Measurements from ENCODE around the gene CS.

GRCh38 chr12:56252649-56253048, 47.5 kb downstream of the CS start:
- TF ChIP-seq CTCF (IDR thresholded peaks at IDR 0.05; ENCODE audit: low read depth, low read length) (no peak), MAX (IDR thresholded peaks at IDR 0.05; ENCODE audit: low read depth, low read length) (no peak), POLR2A (IDR thresholded peaks at IDR 0.05; ENCODE audit: extremely low read depth, insufficient read length) (no peak)

Measured in NB4 (cell line).